Measurements from ENCODE around the gene ANO1.

ANO1 gene

GRCh38 chr11:70167120-70167519 is 89.0 kb downstream of the ANO1 start:
- no peak for DNase-seq (ENCODE audit: low read depth)

- DNase-seq (ENCODE audit: low read depth), result no peak
Observed at GRCh38 chr11:70167723-70168404, 89.7 kb downstream of the ANO1 start.

- no peak for DNase-seq (ENCODE audit: low read depth)
Observed at GRCh38 chr11:70168405-70168754, 90.3 kb downstream of the ANO1 start.

- no peak for DNase-seq (ENCODE audit: low read depth)
Observed at GRCh38 chr11:70169127-70169526, 91.0 kb downstream of the ANO1 start.

DNA sequence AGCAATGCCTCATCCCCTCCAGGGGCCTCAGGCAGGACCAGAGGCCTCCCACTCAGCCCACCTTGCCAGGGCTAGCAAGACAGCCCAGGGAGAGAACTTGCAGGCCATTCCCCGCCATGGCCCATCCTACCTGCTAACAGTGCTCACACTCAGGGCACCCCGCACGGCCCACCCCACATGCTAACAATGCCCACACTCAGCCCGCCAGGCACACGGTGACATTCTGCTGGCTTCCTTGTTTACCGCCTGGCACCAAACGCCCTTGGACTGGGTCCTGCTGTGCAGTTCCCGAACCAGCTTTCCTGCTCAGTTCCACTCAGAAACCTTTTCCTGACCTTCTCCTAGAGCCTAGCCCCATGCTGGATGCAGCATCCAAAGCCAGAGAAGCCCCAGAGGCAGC is 91.5 kb downstream of the ANO1 start:
- no peak for DNase-seq (ENCODE audit: low read depth)

- no peak for DNase-seq (ENCODE audit: low read depth)
Observed at GRCh38 chr11:70170596-70171210, 92.6 kb downstream of the ANO1 start.

DNA sequence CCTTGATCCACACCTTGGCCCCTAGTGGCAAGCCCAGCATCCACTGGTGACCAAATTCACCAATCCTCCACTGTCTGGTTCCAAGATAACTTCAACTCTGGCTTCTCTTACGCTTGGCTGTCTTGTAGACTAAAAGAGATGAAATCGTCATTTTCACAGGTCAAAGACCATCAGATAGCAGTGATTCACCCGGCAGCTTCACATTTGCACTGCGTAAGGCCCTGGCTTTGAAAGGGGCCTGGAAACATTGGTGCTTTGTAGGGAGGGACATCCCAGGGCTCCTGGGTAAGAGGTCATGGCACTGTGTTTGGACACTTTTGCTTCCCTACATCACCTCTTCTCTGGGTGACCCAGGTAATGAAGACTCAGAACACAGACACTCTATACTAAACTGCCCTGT is 94.9 kb downstream of the ANO1 start:
- DNase-seq (ENCODE audit: low read depth), result no peak

GRCh38 chr11:70174547-70175235 is 96.6 kb downstream of the ANO1 start:
- DNase-seq (ENCODE audit: low read depth), result no peak

DNA sequence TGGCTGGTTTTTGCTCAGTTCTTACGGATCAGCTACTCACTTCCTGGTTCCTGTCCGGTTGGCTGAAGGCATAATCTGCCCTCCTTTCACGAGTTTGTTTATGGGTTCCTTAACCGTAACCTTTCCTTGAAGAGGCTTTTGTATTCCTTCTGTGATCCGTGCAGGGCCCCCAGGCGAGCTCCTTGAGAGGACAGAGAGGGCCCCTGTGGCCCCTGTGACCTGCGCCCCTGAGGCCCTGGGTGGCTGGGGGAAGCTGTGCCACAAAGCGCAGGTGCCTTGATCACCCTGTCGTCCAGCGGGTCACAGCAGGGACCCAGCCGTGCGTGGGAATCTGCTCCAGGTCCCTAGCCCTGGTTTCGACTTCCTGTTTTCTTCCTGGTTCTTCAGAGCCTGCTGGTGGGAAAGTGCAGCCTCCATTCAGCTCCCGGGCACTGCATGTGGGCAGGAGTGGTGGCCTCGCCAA is 97.2 kb downstream of the ANO1 start:
- DNase-seq (ENCODE audit: low read depth), result no peak

DNA sequence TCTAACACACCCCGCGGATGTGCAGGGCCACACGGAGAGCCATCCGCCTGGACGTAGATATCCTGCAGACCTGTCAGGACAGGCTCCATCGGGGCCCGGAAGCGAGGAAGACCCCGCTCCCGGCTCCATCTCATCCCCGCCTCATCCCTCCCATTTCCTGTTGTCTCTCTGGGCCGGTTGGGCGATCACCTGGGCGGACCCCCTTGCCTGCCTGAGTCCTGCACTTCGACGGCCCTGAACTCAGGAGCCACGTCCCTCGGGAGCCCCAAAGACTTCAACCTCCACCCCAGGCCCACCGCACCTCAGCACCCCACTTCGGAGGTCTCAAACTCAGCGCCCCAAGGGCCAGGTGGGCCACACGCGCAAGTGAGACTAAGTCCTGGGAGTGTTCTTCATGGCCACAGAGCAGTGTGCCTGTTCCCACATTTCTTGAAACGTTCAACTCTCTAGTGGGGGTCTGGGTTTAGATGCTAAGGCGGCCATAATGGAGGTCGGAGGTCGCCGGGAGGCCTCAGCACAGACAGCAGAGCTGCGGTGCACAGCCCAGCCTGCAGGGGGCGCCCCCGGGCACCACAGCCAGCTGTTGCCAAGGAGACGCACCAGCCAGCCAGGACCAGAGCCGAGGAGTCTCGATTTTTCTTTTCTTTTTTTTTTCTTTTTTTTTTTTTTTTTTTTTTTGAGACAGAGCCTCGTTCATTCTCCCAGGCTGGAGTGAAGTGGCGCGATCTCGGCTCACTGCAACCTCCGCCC is 99.0 kb downstream of the ANO1 start:
- DNase-seq (ENCODE audit: low read depth), result peak; percentile 11

DNA sequence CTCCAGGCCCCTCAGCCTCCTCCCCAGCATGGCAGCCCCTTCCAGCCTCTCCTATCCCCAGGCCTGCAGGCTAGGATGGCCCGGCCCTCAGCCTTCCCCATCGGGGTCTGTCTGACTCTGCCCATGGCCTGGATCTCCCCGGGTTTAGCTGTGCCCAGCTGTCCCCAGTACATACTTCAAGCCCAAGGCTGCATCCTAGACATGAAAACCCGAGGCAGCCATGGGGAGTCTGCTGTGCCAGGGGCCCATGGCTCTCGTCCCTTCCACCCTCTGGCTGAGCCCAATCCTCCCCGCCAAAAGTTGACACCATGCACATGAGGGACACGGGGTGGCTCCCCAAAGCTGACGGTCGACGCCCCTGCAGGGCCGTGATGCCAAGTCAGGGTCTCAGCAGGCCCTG is 102.8 kb downstream of the ANO1 start:
- DNase-seq (ENCODE audit: low read depth), result no peak

DNA sequence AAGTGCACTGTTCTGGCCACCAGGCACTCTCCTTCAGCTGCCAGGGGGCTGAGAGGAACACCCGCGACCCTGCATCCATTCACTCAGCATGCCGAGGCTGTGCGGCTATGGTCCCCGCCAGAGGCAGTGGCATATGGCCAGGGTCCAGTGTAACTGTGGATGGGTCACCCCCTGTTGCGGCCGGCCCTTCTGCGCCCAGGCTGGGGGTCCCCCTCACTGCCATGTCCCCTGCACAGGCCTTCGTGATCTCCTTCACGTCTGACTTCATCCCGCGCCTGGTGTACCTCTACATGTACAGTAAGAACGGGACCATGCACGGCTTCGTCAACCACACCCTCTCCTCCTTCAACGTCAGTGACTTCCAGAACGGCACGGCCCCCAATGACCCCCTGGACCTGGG is 104.1 kb downstream of the ANO1 start:
- no peak for DNase-seq (ENCODE audit: low read depth)

DNA sequence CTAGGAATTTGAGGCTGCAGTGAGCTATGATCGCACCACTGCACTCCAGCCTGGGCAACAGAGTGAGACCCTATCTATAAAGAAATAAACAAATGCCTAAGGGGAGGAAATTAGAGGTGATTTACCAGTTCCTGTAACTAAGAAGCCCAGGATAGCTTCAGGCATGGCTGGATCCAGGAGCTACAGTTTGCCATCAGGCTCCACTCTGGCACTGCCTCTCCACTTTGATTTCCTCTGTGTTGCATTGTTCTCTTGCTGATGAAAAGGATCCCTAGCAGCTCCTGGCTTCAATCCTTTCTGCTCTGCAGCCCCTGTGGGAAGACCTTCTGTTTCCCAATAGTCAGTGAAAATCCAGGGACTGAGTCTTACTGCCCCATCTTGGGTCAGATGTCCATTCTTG is 104.9 kb downstream of the ANO1 start:
- no peak for DNase-seq (ENCODE audit: low read depth)

- DNase-seq (ENCODE audit: low read depth), result no peak
Observed at GRCh38 chr11:70183483-70184176, 105.5 kb downstream of the ANO1 start.

GRCh38 chr11:70184396-70184795 is 106.3 kb downstream of the ANO1 start:
- DNase-seq (ENCODE audit: low read depth), result no peak

GRCh38 chr11:70185348-70186055 is 107.4 kb downstream of the ANO1 start:
- DNase-seq (ENCODE audit: low read depth), result no peak

DNA sequence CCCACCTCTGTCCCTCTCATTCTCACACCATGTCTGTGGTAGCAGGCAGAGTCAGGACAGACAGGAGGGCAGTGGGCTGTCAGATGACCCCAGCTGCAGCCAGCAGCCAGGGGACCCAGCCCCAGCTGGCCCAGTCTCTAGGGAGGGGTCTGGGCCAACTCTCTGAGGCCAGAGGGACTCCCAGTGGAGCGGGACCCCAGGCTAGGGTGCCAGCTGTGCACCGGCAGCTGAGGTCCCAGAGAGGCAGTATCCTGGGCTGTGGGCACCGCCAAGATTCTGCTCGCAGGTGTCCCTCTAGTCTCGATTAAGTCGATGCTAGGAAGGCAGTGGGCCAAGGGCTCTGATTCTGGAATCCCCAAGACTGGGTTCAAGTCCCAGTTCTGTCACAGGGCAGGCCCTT is 108.3 kb downstream of the ANO1 start:
- no peak for DNase-seq (ENCODE audit: low read depth)

- no peak for DNase-seq (ENCODE audit: low read depth)
Observed at GRCh38 chr11:70186936-70187335, 108.8 kb downstream of the ANO1 start.

GRCh38 chr11:70187771-70188170 is 109.7 kb downstream of the ANO1 start:
- DNase-seq (ENCODE audit: low read depth), result no peak

DNA sequence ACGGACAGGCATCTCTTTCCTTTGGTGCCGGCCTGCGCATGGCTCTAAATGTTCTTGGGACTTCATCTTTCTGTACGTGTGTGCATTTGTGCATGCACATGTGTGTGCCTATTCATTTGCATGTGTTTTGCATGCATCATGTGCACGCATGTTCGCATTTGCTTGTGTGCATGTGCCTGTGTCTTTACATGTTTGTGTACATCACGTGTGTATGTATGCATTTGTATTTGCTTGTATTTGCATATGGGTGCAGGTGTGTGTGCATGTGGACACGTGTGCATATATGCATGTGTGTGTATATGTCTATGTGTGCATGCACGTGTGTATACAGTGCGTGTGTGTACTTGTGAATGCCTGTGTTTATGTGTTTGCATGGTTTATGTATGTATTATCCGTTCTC is 111.5 kb downstream of the ANO1 start:
- no peak for DNase-seq (ENCODE audit: low read depth)

DNA sequence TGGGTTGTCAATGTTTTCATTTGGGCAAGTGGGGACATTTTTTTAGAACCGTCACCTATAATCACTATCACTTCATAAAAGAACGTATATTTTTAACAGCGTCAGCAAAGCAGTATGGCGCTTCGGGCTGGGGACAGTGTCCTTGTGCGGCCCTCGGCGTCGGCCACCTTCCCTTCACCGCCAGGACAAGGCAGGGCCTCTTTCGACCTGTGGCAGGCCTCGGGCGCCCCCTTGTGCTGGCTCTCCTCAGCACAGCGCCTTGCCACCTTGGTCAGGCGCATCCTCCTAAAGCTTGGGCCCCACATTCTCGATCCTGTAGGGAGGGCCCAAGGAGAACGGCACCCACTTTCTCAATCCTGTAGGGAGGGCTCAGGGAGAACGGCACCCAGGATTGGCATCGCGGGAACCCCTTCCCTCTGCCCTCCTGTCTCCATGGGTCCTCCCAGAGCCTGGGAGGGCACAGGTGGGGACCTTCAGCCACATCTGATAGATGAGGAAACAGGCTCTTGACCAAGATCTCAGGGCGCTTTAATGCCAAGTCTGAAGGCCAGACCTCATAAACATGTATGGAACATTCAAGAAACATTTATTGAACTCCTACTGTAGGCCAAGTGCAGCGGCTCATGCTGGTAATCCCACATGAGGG is 113.5 kb downstream of the ANO1 start:
- DNase-seq (ENCODE audit: low read depth), result no peak

All from stimulated activated CD8-positive, alpha-beta memory T cell treated with anti-CD3 and anti-CD28 coated beads, Interleukin-12 subunit alpha, Interleukin-12 subunit beta, amount 100 ng/mL, for 4 hours (primary cell).